Parathyroid adenoma (tissue), 2 donors: ENCODE measurements around the gene RMC1.

Experiments
- H2AFZ ChIP-seq: fragments of 300-600 bp; sonication (generic); one replicate; pipeline ENCODE4 v1.7.0; 2017; ENCODE audit warnings: antibody characterized with exemption, mild to moderate bottlenecking
- H3K27ac ChIP-seq: fragments of 300-600 bp; sonication (generic); one replicate; pipeline ENCODE4 v1.7.0; 2017
- H3K27me3 ChIP-seq: fragments of 300-600 bp; sonication (generic); one replicate; pipeline ENCODE4 v1.7.0; 2017; ENCODE audit warnings: low read length; ENCODE audit not compliant: control insufficient read depth, insufficient read depth
- H3K36me3 ChIP-seq: fragments of 300-600 bp; sonication (generic); one replicate; pipeline ENCODE4 v1.7.0; 2017; ENCODE audit warnings: low read length; ENCODE audit not compliant: control insufficient read depth, insufficient read depth
- H3K4me1 ChIP-seq: fragments of 300-600 bp; sonication (generic); one replicate; pipeline ENCODE4 v1.7.0; 2017; ENCODE audit warnings: control low read depth
- H3K4me2 ChIP-seq: fragments of 300-600 bp; sonication (generic); one replicate; pipeline ENCODE4 v1.7.0; 2017; ENCODE audit warnings: low read length
- H3K4me3 ChIP-seq: fragments of 300-600 bp; sonication (generic); one replicate; pipeline ENCODE4 v1.7.0; 2017; ENCODE audit warnings: low read depth, low read length
- H3K79me2 ChIP-seq: fragments of 300-600 bp; sonication (generic); one replicate; pipeline ENCODE4 v1.7.0; 2017; ENCODE audit warnings: control low read depth
- H3K9ac ChIP-seq: fragments of 300-600 bp; sonication (generic); one replicate; pipeline ENCODE4 v1.7.0; 2017; ENCODE audit warnings: mild to moderate bottlenecking
- H3K9me3 ChIP-seq: fragments of 300-600 bp; sonication (generic); one replicate; pipeline ENCODE4 v1.7.0; 2017; ENCODE audit warnings: low read length; ENCODE audit not compliant: control insufficient read depth
- TF ChIP-seq, protein P1 (sequence below): fragments of 300-600 bp; sonication (generic); IDR thresholded peaks from one replicate; pipeline ENCODE4 v1.7.0; 2017; ENCODE audit warnings: antibody characterized with exemption, mild to moderate bottlenecking
- donor health status: primary hyperparathyroidism.

The RMC1 gene

GRCh38 chr18:23572570-23572969 is 69.3 kb downstream of the RMC1 start:
- H3K36me3 ChIP-seq: no peaks in the 10 kb centered on the region
- peaks cover 21% of the 10 kb centered on the region for H3K79me2 ChIP-seq
- H3K4me3 ChIP-seq: peak overlapping the region; percentile 33
- no peaks in the 10 kb centered on the region for H3K27me3 ChIP-seq
- no peak overlapping the region for H3K9ac ChIP-seq
- peak overlapping the region; percentile 48 for H3K27ac ChIP-seq
- H2AFZ ChIP-seq: no peak overlapping the region
- H3K9me3 ChIP-seq: no peaks in the 10 kb centered on the region
- H3K4me2 ChIP-seq: peak overlapping the region; percentile 59
- TF ChIP-seq, protein P1, sequence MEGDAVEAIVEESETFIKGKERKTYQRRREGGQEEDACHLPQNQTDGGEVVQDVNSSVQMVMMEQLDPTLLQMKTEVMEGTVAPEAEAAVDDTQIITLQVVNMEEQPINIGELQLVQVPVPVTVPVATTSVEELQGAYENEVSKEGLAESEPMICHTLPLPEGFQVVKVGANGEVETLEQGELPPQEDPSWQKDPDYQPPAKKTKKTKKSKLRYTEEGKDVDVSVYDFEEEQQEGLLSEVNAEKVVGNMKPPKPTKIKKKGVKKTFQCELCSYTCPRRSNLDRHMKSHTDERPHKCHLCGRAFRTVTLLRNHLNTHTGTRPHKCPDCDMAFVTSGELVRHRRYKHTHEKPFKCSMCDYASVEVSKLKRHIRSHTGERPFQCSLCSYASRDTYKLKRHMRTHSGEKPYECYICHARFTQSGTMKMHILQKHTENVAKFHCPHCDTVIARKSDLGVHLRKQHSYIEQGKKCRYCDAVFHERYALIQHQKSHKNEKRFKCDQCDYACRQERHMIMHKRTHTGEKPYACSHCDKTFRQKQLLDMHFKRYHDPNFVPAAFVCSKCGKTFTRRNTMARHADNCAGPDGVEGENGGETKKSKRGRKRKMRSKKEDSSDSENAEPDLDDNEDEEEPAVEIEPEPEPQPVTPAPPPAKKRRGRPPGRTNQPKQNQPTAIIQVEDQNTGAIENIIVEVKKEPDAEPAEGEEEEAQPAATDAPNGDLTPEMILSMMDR: no peak
- peaks cover 25% of the 10 kb centered on the region for H3K4me1 ChIP-seq

- Histone ChIP-seq H3K4me1 (peaks cover 25% of the 10 kb centered on the region), H3K36me3 (no peaks in the 10 kb centered on the region), H3K27ac (peak overlapping the region; percentile 48), H3K4me3 (peak overlapping the region; percentile 33), H3K9me3 (no peaks in the 10 kb centered on the region), H2AFZ (no peak overlapping the region), H3K4me2 (peak overlapping the region; percentile 59), H3K9ac (no peak overlapping the region), H3K27me3 (no peaks in the 10 kb centered on the region), H3K79me2 (peaks cover 21% of the 10 kb centered on the region)
- TF ChIP-seq, protein P1: no peak
Measured at GRCh38 chr18:23573020-23573419, 69.7 kb downstream of the RMC1 start.

- peak overlapping the region; percentile 47 for H3K27ac ChIP-seq
- H3K4me1 ChIP-seq: peaks cover 25% of the 10 kb centered on the region
- H3K36me3 ChIP-seq: no peaks in the 10 kb centered on the region
- peak overlapping the region; percentile 59 for H3K4me2 ChIP-seq
- H3K4me3 ChIP-seq: peak overlapping the region; percentile 33
- H2AFZ ChIP-seq: no peak overlapping the region
- H3K27me3 ChIP-seq: no peaks in the 10 kb centered on the region
- no peak overlapping the region for H3K9ac ChIP-seq
- H3K9me3 ChIP-seq: no peaks in the 10 kb centered on the region
- peaks cover 29% of the 10 kb centered on the region for H3K79me2 ChIP-seq
- TF ChIP-seq, protein P1: no peak
Measured at GRCh38 chr18:23573626-23574431, 70.5 kb downstream of the RMC1 start.

- Histone ChIP-seq H3K4me2 (peak overlapping the region; percentile 59), H3K4me3 (peak overlapping the region; percentile 12), H3K9ac (no peak overlapping the region), H3K27ac (peak overlapping the region; percentile 47), H3K36me3 (no peaks in the 10 kb centered on the region), H3K27me3 (no peaks in the 10 kb centered on the region), H3K79me2 (peaks cover 36% of the 10 kb centered on the region), H2AFZ (no peak overlapping the region), H3K4me1 (peaks cover 28% of the 10 kb centered on the region), H3K9me3 (no peaks in the 10 kb centered on the region)
- TF ChIP-seq, protein P1: no peak
Measured at GRCh38 chr18:23574611-23575308, 71.4 kb downstream of the RMC1 start.
